AG20443 (cell line): ENCODE results near the gene CLCN3.
"Not testable (repeated sequence)": the region's sequence is repeated elsewhere in the genome, so short reads cannot be mapped to it uniquely, and the experiment has no call there.

ENCODE experiments used
- DNase-seq: peaks from one replicate; pipeline ENCODE4 v3.0.0; 2012; ENCODE audit warnings: low spot score, mixed read lengths

CLCN3 gene

GRCh38 chr4:169657470-169658107, 37.2 kb downstream of the CLCN3 start:
- no peak for DNase-seq

- no peak for DNase-seq
Measured at GRCh38 chr4:169658196-169658595, 37.8 kb downstream of the CLCN3 start.

- no peak for DNase-seq
Measured at GRCh38 chr4:169658975-169659715, 38.8 kb downstream of the CLCN3 start.

- DNase-seq = peak; percentile 91
Measured at GRCh38 chr4:169659716-169660670, 39.6 kb downstream of the CLCN3 start.

- DNase-seq = no peak
Measured at GRCh38 chr4:169660929-169661328, 40.6 kb downstream of the CLCN3 start.

- DNase-seq = no peak
Measured at GRCh38 chr4:169661761-169662160, 41.4 kb downstream of the CLCN3 start.

- no peak for DNase-seq
Measured at GRCh38 chr4:169662206-169662605, 41.8 kb downstream of the CLCN3 start.

- DNase-seq = no peak
Measured at GRCh38 chr4:169663402-169663801, 43.0 kb downstream of the CLCN3 start.

GRCh38 chr4:169663831-169664230, 43.5 kb downstream of the CLCN3 start:
- no peak for DNase-seq

GRCh38 chr4:169664615-169665014, 44.2 kb downstream of the CLCN3 start:
- no peak for DNase-seq

GRCh38 chr4:169665046-169665737, 44.8 kb downstream of the CLCN3 start:
- no peak for DNase-seq

GRCh38 chr4:169668069-169668721, 47.8 kb downstream of the CLCN3 start:
- no peak for DNase-seq

GRCh38 chr4:169675825-169676224, 55.4 kb downstream of the CLCN3 start:
- no peak for DNase-seq

GRCh38 chr4:169677150-169677748, 56.9 kb downstream of the CLCN3 start:
- DNase-seq = no peak

GRCh38 chr4:169678486-169678885, 58.1 kb downstream of the CLCN3 start:
- DNase-seq = not testable (repeated sequence)

GRCh38 chr4:169678951-169679591, 58.7 kb downstream of the CLCN3 start:
- not testable (repeated sequence) for DNase-seq

- no peak for DNase-seq
Measured at GRCh38 chr4:169682372-169683047, 62.1 kb downstream of the CLCN3 start.

- no peak for DNase-seq
Measured at GRCh38 chr4:169689681-169690080, 69.3 kb downstream of the CLCN3 start.

- DNase-seq = no peak
Measured at GRCh38 chr4:169690787-169691186, 70.4 kb downstream of the CLCN3 start.

- no peak for DNase-seq
Measured at GRCh38 chr4:169698331-169698730, 78.0 kb downstream of the CLCN3 start.
